ENCODE measurements around the gene TRABD2B. TPM values are rescaled to one million over a fixed set of nuclear protein-coding genes. Genes with fewer than 3 reads are reported as not detected.

TRABD2B gene
- total RNA-seq, 1 experiment from 2014 or later: 0.05 TPM

DNA sequence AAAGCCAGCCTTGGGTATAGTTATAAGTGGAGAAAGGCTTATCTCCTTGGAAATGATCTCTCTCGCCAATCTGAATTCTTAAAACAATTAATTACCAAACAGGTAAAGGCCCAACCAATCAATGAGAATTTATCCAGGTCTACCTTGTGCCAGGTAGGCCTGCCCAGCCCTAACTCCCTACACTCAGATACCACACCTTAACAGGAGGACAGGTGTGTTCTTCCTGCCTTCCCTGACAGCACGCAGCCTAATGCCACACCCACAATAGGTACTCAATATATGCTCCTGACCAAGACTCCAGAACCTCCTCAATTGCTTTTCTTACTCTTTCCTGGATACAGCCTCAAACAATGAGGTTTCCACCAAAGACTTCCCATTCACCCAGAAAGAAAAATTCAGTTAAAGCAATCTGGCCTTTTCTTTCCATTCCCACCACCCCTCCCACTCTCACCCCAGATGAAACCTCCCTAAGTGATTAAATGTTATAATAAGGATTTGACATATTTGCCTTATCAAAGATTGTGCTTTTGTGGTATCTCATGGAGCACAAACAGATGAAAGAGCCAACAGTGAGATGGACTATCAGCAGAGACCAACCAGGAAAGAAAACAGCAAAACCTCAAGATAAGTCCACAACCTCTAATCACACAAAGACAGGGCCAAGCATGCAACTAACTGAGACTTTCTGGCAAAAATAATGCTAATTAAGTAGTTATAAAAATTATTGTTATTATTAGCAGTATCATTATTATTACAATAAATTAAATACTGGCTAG is 25.6 kb downstream of the TRABD2B start:
- Histone ChIP-seq H3K27ac (ENCODE audit: low read depth, low read length) (no peak overlapping the region), H4K20me1 (ENCODE audit: insufficient read depth) (no peaks in the 10 kb centered on the region), H3K79me2 (ENCODE audit: insufficient read depth, low read length) (no peaks in the 10 kb centered on the region), H3K4me1 (ENCODE audit: control insufficient read depth in 1 of 2, insufficient read depth in 2 of 2, low read length in 2 of 2) (no peaks in the 10 kb centered on the region), H3K9ac (ENCODE audit: low read length) (no peak overlapping the region), H3K9me2 (ENCODE audit: insufficient read depth) (no peaks in the 10 kb centered on the region), H3K9me3 (ENCODE audit: control insufficient read depth in 1 of 2, insufficient read depth in 1 of 2, low read depth in 1 of 2, low read length in 2 of 2) (no peaks in the 10 kb centered on the region), H3K4me3 (replicated peaks in 1 of 2; ENCODE audit: low read depth in 1 of 2, low read length in 2 of 2) (no peak overlapping the region), H2AFZ (ENCODE audit: low read depth, low read length, poor library complexity, severe bottlenecking) (no peak overlapping the region), H3K36me3 (ENCODE audit: control insufficient read depth in 1 of 2, insufficient read depth in 2 of 2, low read length in 2 of 2) (no peaks in the 10 kb centered on the region), H3K4me2 (ENCODE audit: low read length) (no peak overlapping the region), H3K27me3 (ENCODE audit: insufficient read depth, low read length) (peaks cover 2% of the 10 kb centered on the region; the same call in 1 of the 2 replicates)
- BruUV-seq (replicated peaks): no TSS peak
- intact Hi-C loops (cut with micrococcal nuclease): no loop called here
- no peak for ATAC-seq
- no peak for DNase-seq (ENCODE audit: low read depth, low spot score)
- ChIA-PET CTCF (no interaction called here), POLR2A (no interaction called here), RAD21 (ENCODE audit: low non-redundant PET in 1 of 2, low total read pairs in 2 of 2, uncharacterized antibody in 2 of 2, unreplicated experiment in 2 of 2) (no interaction called here)
- TF ChIP-seq ELF1 (IDR thresholded peaks at IDR 0.05; ENCODE audit: borderline replicate concordance, low read depth) (no peak), YY1 (IDR thresholded peaks at IDR 0.05; ENCODE audit: extremely low read depth, insufficient replicate concordance, low read depth, low read length) (no peak), FOSL1 (IDR thresholded peaks at IDR 0.05; ENCODE audit: low read depth) (no peak), CTCF (IDR thresholded peaks at IDR 0.05 in 2 of 3, conservative IDR thresholded peaks at IDR 0.05 in 1 of 3; ENCODE audit: borderline replicate concordance in 1 of 3, insufficient read depth in 1 of 3, low read depth in 2 of 3, low read length in 2 of 3) (no peak), TCF7L2 (IDR thresholded peaks at IDR 0.05; ENCODE audit: borderline replicate concordance, extremely low read depth, insufficient read depth, insufficient read length) (no peak), ATF3 (IDR thresholded peaks at IDR 0.05) (no peak), RAD21 (IDR thresholded peaks at IDR 0.05; ENCODE audit: low read depth) (no peak)

All from HCT116 (cell line).